NCI-H1694 (cell line): ENCODE data around the gene TMEM179.

ENCODE experiments used
- DNase-seq: peaks from one replicate; lab custom pipeline; 2025; lab: John Stamatoyannopoulos, UW

Gene TMEM179

DNA sequence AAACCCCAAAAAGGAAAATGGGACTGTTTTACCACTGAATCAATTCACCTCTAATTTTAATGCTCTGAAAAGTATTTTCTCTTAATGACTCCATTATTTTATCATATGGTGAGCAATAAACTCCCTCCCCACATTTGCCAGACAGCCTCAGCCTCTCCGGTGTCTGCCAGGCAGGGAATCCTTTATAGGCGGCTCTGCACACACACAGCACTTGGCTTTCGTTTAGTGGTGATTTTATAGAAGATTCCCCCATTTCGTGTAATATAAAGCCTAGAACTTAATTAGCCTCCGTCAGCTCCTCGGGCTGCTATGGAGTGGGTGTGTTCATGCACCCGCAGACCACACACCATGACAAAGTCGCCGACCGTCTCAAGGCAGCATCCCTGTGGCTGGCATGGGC is 35.1 kb downstream of the TMEM179 start:
- no peak for DNase-seq

- DNase-seq = no peak
These were observed 36.0 kb downstream of the TMEM179 start for GRCh38 chr14:104568620-104569019.

- no peak for DNase-seq
These were observed 36.7 kb downstream of the TMEM179 start for GRCh38 chr14:104567957-104568225.

DNA sequence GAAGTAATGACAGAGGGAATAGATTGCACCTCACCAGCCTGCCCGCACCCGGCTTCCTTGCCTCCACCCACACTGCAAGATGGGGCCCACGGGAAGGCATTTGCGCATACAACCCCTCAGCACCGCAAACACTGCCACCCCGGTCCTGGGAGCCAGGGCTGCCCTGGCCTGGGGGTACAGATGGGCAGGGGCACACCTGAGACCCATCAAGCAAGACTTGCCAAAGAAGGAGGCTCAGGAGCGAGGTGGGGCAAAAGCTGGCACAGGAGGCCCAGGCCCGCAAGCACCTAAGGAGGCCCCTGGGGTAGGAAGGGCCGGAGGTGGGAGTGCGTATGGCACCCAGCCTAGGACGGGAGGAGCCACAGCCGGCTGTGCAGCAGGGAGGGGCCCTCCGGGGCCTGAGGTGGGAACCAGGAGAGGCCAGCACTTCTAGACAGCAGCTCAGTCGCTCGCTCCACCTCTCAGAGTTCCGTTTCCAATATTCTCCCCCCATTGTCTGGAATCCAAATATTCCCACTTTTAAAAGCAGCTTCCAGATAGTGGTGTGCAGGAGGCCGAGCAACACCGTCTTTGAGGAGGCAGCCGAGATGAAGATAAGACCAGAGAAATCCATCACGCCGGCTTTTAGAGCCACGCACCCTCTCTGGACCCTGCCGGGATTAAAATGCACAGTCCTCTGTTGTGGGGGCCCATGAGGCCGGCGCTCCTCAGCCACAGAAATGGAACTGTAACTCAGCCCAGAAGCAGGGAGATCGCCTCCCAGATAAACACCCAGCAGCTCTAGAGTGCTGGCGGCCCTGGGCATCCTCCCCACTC is 37.2 kb downstream of the TMEM179 start:
- DNase-seq = peak; percentile 49

GRCh38 chr14:104564744-104565679 is 39.6 kb downstream of the TMEM179 start:
- no peak for DNase-seq

DNA sequence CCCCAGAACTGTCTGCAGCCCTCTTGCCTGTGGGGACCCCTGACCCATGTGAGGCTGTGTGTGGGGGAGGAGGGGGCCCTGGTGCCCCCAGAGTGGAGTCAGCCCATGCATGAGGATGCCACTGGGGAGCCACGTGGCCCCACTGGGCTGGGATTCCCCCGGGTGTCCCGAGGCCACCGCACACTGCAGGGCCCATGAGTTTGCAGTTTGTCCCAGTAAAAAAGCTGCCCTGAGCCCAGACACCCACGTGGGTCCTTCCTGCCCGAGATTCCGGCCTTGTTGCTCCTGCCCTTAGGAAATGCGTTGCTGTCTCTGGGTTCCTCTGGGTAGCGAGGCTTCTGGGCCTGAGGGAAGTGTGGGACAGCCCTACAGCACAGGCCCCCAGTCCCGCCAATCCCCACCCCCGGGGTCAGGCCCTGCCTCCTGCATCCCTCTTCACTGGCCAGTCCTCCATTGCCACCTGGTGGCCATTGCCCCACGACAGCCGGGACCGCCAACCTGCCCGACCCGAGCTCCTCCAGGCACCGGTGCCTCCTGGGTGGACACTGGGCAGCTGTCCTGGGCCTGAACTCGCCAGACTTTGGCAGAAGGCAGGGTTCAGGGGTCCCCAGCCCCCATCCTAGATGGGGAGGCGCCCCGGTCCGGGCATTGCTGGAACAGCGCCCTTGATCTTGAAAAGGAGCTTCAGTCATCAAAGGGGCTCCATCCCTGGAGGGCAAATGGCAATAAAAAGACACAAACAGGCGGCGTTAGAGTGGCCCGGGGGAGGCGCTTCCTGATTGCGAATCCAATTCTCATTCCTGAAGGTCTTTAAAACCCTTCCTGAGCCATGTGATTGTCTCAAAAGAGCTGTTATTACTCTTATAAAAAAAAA is 40.6 kb downstream of the TMEM179 start:
- DNase-seq = peak; percentile 89

- peak; percentile 82 for DNase-seq
These were observed 41.3 kb downstream of the TMEM179 start for GRCh38 chr14:104563191-104563741.

DNA sequence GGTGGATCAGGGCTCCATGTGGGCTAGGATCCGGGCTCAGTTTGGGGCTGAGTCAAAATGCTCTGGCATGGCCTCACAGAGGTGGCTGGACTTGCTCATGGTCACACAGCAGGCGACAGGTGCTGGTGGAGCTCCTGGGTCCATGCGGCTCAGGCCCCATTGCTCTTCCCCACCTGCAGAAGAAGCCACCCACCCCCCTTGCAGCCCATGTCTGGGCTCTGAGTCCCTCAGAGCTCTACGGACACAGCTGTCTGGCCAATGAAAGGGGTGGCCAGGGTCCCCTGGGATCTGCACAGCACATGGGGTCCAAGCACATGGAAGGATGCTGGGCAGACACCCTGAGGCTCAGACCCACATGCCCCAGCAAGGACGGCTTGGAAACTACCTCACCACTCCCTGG is 42.0 kb downstream of the TMEM179 start:
- no peak for DNase-seq

- DNase-seq = no peak
These were observed 42.7 kb downstream of the TMEM179 start for GRCh38 chr14:104561632-104562495.

- DNase-seq = peak; percentile 76
These were observed 43.4 kb downstream of the TMEM179 start for GRCh38 chr14:104561124-104561557.

DNA sequence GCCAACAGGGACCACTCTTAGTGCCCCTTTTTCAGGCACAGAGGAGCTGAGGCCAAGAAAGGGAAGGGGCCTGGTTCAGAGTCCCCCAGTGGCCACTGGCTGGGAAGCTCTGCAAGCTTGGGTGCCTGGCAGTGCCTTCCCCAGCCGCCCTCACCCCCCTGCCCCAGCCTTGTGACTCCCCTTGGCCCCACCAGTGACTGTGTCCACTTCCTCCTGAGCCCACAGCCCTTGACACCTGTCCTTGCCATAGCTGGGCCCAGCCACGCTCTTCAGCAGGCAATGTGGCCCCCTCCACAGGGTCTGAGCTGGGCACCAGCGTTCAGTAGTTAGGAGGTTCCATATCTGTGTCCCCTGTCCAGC is 44.0 kb downstream of the TMEM179 start:
- no peak for DNase-seq

DNA sequence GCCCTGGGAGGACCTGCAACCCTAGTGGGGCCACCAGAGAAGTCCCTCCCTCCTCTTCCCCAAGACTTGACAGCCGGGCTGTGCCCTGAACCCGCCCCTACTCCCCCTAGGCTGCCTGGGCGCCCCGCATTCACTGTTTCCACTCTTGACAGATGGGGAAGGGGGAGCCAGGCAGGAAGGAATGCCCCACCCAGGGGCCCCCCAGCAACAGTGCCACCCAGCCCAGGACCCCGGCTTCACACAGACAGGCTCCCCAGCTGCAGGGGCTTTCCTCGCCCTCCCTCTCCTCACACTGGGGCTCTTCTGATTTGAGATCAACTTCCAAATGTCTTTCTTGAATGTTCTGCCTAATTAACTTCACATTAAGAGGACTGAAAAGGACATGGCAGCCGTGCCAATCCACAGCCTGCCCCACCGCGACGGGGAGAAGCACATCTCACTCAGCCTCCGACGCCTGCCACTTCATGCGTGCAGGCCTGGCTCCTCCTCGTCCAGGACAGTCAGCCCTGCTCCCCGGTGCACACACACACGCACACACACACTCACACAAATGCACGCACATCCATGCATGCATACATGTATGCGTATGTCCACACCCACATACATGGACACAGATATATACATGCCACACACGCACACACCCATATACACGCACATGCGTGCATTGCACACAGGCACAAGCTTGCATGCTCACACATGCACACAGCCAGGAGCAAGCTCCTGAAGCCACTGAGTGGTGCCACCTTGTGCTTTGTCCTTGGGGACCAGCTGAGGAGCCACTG is 44.6 kb downstream of the TMEM179 start:
- no peak for DNase-seq

GRCh38 chr14:104559028-104559803 is 45.4 kb downstream of the TMEM179 start:
- no peak for DNase-seq

DNA sequence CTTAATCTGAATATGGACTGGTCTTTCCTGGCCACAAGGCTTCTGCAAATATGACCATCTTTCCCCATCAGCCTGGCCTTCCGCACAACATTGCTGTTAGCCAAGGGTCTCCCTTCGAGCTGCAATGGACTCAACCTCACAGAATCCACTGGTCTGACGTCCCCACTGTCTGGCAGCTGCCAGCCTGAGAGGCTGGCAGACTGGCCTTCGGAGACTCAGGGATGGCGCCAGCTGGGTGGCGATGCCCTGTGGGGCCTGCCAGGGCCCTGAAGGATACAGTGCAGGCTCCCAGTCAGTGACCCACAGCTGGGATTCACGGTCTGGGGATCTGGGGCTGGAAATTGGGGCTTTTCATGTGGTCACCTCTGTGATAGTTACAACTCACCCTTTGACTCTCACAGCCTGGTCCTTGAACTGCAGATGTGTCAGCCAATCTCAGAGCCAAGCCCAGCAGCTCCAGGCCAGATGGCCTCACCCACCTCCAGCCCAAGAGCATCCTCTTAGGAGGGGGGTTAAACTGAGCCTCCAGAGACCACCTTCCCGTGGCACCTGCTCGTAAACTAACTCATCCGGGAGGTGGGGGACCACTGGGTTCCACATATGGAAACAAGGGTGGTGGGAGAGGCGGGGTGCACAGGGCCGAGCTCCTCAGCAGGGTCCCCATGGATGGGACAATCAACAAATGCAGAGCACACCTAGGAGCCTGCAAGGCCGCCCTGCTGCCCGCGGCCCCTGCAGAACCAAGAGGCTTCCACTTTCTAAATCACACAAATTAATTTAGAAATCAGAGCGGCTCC is 46.1 kb downstream of the TMEM179 start:
- DNase-seq = no peak

GRCh38 chr14:104557766-104558165 is 46.8 kb downstream of the TMEM179 start:
- DNase-seq = no peak

- DNase-seq = no peak
These were observed 47.5 kb downstream of the TMEM179 start for GRCh38 chr14:104557086-104557485.

DNA sequence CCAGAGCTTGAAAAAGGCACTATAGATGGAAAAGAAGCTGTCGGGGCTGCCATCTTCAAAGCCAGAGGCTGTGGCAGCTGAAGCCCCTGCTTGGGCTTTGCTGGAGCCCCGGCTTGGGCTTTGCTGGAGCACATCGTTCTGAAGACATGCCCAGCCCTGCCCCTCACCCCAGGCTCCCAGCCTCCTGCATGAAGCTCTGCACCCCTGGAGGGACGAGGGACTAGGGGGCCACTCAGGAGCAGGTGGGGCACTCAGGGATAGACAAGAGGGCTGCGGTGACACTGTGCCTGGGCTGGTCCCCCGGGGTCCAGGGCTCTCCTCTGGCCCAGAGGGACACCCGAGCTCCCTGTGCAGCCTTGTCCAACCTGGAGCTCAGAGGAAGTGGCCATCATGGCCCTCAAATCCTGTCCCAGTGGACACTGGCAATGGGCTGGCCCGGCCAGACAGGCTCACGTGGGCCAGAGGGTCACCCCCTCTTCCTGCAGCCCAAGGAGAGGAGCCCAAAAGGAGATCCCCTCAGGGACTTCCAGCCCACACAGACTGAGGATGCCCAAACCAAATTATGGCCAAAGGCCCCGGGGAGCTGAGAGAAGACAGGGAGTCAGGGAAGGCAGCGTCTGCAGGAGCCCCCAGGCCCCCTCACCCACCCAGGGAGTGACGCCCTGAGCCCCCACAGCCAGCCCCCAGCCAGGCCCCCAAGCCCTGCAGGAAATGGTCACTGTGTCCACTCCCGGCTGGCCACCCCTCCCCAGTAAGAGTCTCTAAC is 48.1 kb downstream of the TMEM179 start:
- DNase-seq = no peak
